Rectal smooth muscle tissue (tissue), 1 donor: Measurements from ENCODE around the gene NPPA.

ENCODE experiments used
- H3K27ac ChIP-seq: one replicate; pipeline ENCODE4 v1.7.0; 2013; ENCODE audit warnings: low read depth, low read length, inconsistent platforms
- H3K27me3 ChIP-seq: one replicate; pipeline ENCODE4 v1.7.0; 2013; ENCODE audit warnings: low read length; ENCODE audit not compliant: control insufficient read depth, insufficient read depth
- H3K36me3 ChIP-seq: one replicate; pipeline ENCODE4 v1.7.0; 2013; ENCODE audit warnings: low read length; ENCODE audit not compliant: control insufficient read depth, insufficient read depth
- H3K4me1 ChIP-seq: one replicate; pipeline ENCODE4 v1.7.0; 2013; ENCODE audit warnings: low read length; ENCODE audit not compliant: control insufficient read depth, insufficient read depth
- H3K4me3 ChIP-seq: one replicate; pipeline ENCODE4 v1.7.0; 2013; ENCODE audit warnings: low read length
- H3K9ac ChIP-seq: one replicate; pipeline ENCODE4 v1.7.0; 2013; ENCODE audit warnings: low read length

NPPA gene

DNA sequence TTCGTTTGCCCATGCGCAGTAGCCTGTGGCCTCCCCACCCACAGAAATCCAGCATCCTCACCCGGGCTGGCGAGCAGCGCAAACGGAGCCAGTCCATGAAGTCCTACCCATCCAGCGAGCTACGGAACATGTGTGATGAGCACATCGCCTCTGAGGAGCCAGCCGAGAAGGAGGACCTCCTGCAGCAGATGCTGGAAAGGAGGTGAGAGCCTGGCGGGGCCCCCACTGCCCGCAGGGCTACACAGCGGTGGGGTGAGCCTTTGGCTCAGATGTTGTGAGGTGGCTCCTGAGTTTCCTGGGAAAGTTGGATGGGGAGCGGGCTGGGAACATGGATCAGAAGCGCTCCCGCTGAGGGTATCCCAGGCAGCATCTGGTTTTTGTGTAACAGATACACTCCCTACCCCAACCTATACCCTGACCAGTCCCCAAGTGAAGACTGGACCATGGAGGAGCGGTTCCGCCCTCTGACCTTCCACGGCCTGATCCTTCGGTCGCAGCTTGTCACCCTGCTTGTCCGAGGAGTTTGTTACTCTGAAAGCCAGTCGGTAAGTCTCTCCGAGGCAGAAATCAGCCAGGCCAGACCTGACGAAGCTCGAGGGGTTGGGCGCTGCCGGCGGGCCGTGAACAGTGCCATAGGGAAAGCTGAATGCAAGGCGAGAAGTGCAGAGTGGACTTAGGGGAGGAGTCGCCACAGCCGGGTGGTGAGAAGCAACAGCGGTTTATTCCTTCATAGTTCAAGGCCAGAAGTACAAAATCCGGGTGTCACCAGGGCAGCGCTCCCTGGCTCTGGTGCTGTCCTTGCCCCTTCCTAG is 10.4 kb downstream of the NPPA start:
- no peak overlapping the region for H3K9ac ChIP-seq
- H3K27me3 ChIP-seq, result no peaks in the 10 kb centered on the region
- no peak overlapping the region for H3K4me3 ChIP-seq
- no peaks in the 10 kb centered on the region for H3K4me1 ChIP-seq
- no peak overlapping the region for H3K27ac ChIP-seq
- H3K36me3 ChIP-seq, result peaks cover 66% of the 10 kb centered on the region

GRCh38 chr1:11835441-11836225 is 11.9 kb downstream of the NPPA start:
- no peak overlapping the region for H3K27ac ChIP-seq
- no peaks in the 10 kb centered on the region for H3K4me1 ChIP-seq
- H3K36me3 ChIP-seq, result peaks cover 56% of the 10 kb centered on the region
- H3K4me3 ChIP-seq, result no peak overlapping the region
- H3K9ac ChIP-seq, result no peak overlapping the region
- no peaks in the 10 kb centered on the region for H3K27me3 ChIP-seq

DNA sequence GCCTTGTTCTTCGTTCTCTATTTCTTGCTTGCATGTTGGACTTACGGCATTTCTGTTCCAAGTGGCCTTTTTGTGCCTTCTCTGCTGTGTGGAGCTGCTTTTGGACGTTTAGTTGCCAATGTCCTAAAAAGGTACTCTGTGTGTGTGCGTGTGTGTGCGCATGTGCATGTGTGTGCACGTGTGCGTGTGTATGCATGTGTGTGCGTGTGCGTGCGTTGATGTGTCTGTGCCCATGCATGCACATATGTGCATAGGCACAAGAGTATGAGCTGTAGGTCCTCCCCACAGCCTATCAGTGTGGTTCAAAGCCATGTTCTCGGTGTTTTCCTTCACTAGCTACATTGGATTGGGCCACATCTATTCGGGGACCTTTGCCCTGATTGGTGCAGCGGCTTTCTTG is 13.7 kb downstream of the NPPA start:
- no peak overlapping the region for H3K27ac ChIP-seq
- no peaks in the 10 kb centered on the region for H3K4me1 ChIP-seq
- H3K9ac ChIP-seq, result no peak overlapping the region
- H3K4me3 ChIP-seq, result no peak overlapping the region
- no peaks in the 10 kb centered on the region for H3K27me3 ChIP-seq
- H3K36me3 ChIP-seq, result peaks cover 57% of the 10 kb centered on the region

GRCh38 chr1:11833497-11833896 is 14.1 kb downstream of the NPPA start:
- H3K36me3 ChIP-seq, result peaks cover 61% of the 10 kb centered on the region
- H3K4me3 ChIP-seq, result no peak overlapping the region
- H3K27ac ChIP-seq, result no peak overlapping the region
- no peaks in the 10 kb centered on the region for H3K4me1 ChIP-seq
- H3K27me3 ChIP-seq, result no peaks in the 10 kb centered on the region
- H3K9ac ChIP-seq, result peak overlapping the region; percentile 22

DNA sequence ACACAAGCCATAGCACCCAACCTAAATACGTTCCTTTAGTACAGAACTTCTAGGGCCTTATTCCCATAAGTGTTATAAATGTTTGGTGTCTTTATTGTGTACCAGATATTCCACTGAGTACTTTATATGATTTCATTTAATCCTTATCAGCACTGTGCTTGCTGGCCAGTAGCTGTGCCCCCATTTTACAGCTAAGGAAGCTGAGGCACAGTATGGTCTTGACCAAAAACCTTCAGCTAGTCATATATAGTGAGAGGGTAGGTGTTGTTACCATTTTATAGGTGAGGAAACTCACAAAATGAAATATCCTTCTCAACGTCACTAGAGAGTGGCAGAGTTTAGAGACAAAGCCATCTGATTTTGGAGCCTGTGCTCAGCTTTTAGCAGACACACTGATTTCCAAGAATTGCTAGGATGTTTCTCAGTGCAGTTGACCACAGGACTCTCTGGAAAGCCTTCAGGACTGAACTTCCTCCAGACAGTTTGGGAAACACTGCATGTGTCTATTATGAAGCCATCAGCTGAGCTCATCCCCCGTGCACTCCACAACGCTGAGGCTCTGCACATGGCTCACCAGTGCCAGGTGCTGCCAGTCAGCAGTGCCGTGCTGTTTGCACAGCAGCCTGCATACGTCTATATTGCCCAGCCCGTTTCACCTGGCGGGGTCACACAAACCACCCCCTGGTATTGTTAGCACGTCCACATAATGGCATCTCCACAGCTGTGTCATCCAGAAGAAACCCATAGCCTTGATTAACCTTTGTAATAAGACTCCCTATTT is 15.4 kb downstream of the NPPA start:
- Histone ChIP-seq H3K4me3 (no peak overlapping the region), H3K9ac (no peak overlapping the region), H3K4me1 (no peaks in the 10 kb centered on the region), H3K36me3 (peaks cover 62% of the 10 kb centered on the region), H3K27me3 (no peaks in the 10 kb centered on the region), H3K27ac (no peak overlapping the region)

- Histone ChIP-seq H3K27ac (no peak overlapping the region), H3K4me3 (no peak overlapping the region), H3K27me3 (no peaks in the 10 kb centered on the region), H3K4me1 (no peaks in the 10 kb centered on the region), H3K9ac (no peak overlapping the region), H3K36me3 (peaks cover 45% of the 10 kb centered on the region)
Measured at GRCh38 chr1:11828511-11828910, 19.1 kb downstream of the NPPA start.

GRCh38 chr1:11826946-11827345 is 20.6 kb downstream of the NPPA start:
- H3K27me3 ChIP-seq, result no peaks in the 10 kb centered on the region
- H3K9ac ChIP-seq, result no peak overlapping the region
- peaks cover 41% of the 10 kb centered on the region for H3K36me3 ChIP-seq
- H3K27ac ChIP-seq, result no peak overlapping the region
- H3K4me1 ChIP-seq, result no peaks in the 10 kb centered on the region
- H3K4me3 ChIP-seq, result no peak overlapping the region

GRCh38 chr1:11825131-11825530 is 22.5 kb downstream of the NPPA start:
- Histone ChIP-seq H3K9ac (no peak overlapping the region), H3K27me3 (no peaks in the 10 kb centered on the region), H3K4me3 (no peak overlapping the region), H3K27ac (no peak overlapping the region), H3K36me3 (peaks cover 43% of the 10 kb centered on the region), H3K4me1 (no peaks in the 10 kb centered on the region)

GRCh38 chr1:11823366-11824137 is 24.0 kb downstream of the NPPA start:
- no peak overlapping the region for H3K4me3 ChIP-seq
- no peak overlapping the region for H3K27ac ChIP-seq
- no peak overlapping the region for H3K9ac ChIP-seq
- H3K36me3 ChIP-seq, result peaks cover 39% of the 10 kb centered on the region
- no peaks in the 10 kb centered on the region for H3K4me1 ChIP-seq
- no peaks in the 10 kb centered on the region for H3K27me3 ChIP-seq

- no peak overlapping the region for H3K4me3 ChIP-seq
- peaks cover 32% of the 10 kb centered on the region for H3K36me3 ChIP-seq
- no peaks in the 10 kb centered on the region for H3K27me3 ChIP-seq
- H3K9ac ChIP-seq, result no peak overlapping the region
- no peak overlapping the region for H3K27ac ChIP-seq
- H3K4me1 ChIP-seq, result no peaks in the 10 kb centered on the region
Measured at GRCh38 chr1:11822091-11822490, 25.5 kb downstream of the NPPA start.

DNA sequence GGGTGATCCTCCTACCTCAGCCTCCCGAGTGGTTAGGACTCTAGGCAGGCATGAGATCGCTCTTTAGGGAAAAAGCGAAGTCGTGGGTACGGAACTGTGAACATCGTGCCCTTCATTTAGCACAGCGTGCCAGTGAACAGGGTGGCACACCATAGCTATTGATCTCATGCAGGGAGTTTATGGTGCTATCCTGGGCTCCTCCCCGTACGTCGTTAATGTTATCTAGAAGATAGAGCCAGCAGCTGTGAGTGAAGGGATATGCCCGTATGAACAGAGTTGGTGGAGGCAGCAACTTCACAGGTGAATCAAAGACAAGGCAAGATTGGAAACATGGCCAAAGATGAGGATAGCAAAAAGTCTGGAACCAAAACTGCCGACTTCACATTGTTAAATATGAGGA is 30.4 kb downstream of the NPPA start:
- no peaks in the 10 kb centered on the region for H3K4me1 ChIP-seq
- H3K9ac ChIP-seq, result no peak overlapping the region
- H3K27me3 ChIP-seq, result no peaks in the 10 kb centered on the region
- H3K36me3 ChIP-seq, result peaks cover 28% of the 10 kb centered on the region
- H3K27ac ChIP-seq, result no peak overlapping the region
- H3K4me3 ChIP-seq, result no peak overlapping the region

DNA sequence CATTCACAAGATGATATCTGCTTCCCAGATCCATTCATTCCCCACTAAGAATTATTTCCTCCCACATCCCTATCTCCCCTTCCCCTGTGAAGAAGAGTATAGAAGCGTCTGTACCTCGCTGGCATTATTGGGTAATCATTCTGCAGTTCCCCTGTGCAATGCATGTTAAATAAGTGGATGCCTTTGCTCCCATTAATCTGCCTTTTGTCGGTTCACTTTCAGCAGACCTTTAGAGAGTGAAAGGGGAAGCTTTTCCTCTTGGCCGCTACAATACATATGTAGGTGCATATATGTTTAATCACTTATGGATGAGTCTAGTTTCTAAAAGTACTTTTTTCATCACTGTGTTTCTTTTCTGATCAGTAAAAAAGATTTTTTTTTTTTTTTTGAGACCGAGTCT is 34.6 kb downstream of the NPPA start:
- peaks cover 22% of the 10 kb centered on the region for H3K36me3 ChIP-seq
- no peak overlapping the region for H3K4me3 ChIP-seq
- H3K27ac ChIP-seq, result no peak overlapping the region
- H3K4me1 ChIP-seq, result no peaks in the 10 kb centered on the region
- no peak overlapping the region for H3K9ac ChIP-seq
- no peaks in the 10 kb centered on the region for H3K27me3 ChIP-seq
